ENCODE results near the gene ABCB4. TPM values are rescaled to one million over a fixed set of nuclear protein-coding genes. Genes with fewer than 3 reads are reported as not detected.

The ABCB4 gene
- polyA plus RNA-seq, 1 donor (not counting 4 experiments of a cell fraction or from before 2014, with no cell fraction given), result not detected

GRCh38 chr7:87359366-87359765 is 116.1 kb downstream of the ABCB4 start:
- no peaks in the 10 kb centered on the region for H3K79me2 ChIP-seq (ENCODE audit: control insufficient read depth, insufficient read depth, low read length)
- no peak overlapping the region for H3K4me3 ChIP-seq (ENCODE audit: control insufficient read depth in 2 of 3, extremely low read depth in 1 of 3, insufficient read depth in 2 of 3, low read depth in 1 of 3, low read length in 3 of 3)
- no peaks in the 10 kb centered on the region for H3K36me3 ChIP-seq (ENCODE audit: control insufficient read depth in 2 of 2, extremely low read depth in 1 of 2, insufficient read depth in 2 of 2, low read length in 2 of 2)
- no peak overlapping the region for H3K9ac ChIP-seq (ENCODE audit: control insufficient read depth, extremely low read depth, insufficient read depth, low read length)
- H3K27me3 ChIP-seq (ENCODE audit: control insufficient read depth, extremely low read depth, insufficient read depth, low read length), result no peaks in the 10 kb centered on the region
- no peaks in the 10 kb centered on the region for H4K20me1 ChIP-seq (ENCODE audit: control insufficient read depth, extremely low read depth, insufficient read depth, low read length)
- FAIRE-seq, result peak; percentile 87
- peaks cover 17% of the 10 kb centered on the region for H3K4me1 ChIP-seq (ENCODE audit: control insufficient read depth, extremely low read depth, insufficient read depth, low read length)
- H3K9me1 ChIP-seq (ENCODE audit: control insufficient read depth, extremely low read depth, insufficient read depth, low read length), result no peaks in the 10 kb centered on the region
- H2AFZ ChIP-seq (ENCODE audit: control insufficient read depth, low read length), result no peak overlapping the region
- dilution Hi-C loops (cut with MboI; ENCODE audit: extremely low pct_ligation_motif_present, low sequenced_read_pairs), result no loop called here
- TF ChIP-seq EZH2 (IDR thresholded peaks at IDR 0.05; ENCODE audit: low read length), result no peak
- no peak for TF ChIP-seq CTCF (optimal IDR thresholded peaks at IDR 0.05 in 1 of 3, IDR thresholded peaks at IDR 0.05 in 1 of 3, conservative IDR thresholded peaks at IDR 0.05 in 1 of 3; ENCODE audit: extremely low read depth in 1 of 3, insufficient read depth in 2 of 3, low read length in 3 of 3)
- H3K4me2 ChIP-seq (ENCODE audit: control insufficient read depth, extremely low read depth, insufficient read depth, low read depth, low read length), result peak overlapping the region; percentile 53
- H3K9me3 ChIP-seq (ENCODE audit: control insufficient read depth, low read depth, low read length), result peaks cover 4% of the 10 kb centered on the region
- H3K27ac ChIP-seq (ENCODE audit: control insufficient read depth, insufficient read depth, low read length), result peak overlapping the region; percentile 33
- DNase-seq (ENCODE audit: low read depth, low spot score), result peak; percentile 32

- no peaks in the 10 kb centered on the region for H3K9me1 ChIP-seq (ENCODE audit: control insufficient read depth, extremely low read depth, insufficient read depth, low read length)
- no peaks in the 10 kb centered on the region for H4K20me1 ChIP-seq (ENCODE audit: control insufficient read depth, extremely low read depth, insufficient read depth, low read length)
- no peak overlapping the region for H3K4me3 ChIP-seq (ENCODE audit: control insufficient read depth in 2 of 3, extremely low read depth in 1 of 3, insufficient read depth in 2 of 3, low read depth in 1 of 3, low read length in 3 of 3)
- H3K4me1 ChIP-seq (ENCODE audit: control insufficient read depth, extremely low read depth, insufficient read depth, low read length), result peaks cover 17% of the 10 kb centered on the region
- no peak overlapping the region for H3K4me2 ChIP-seq (ENCODE audit: control insufficient read depth, extremely low read depth, insufficient read depth, low read depth, low read length)
- dilution Hi-C loops (cut with MboI; ENCODE audit: extremely low pct_ligation_motif_present, low sequenced_read_pairs), result no loop called here
- TF ChIP-seq CTCF (optimal IDR thresholded peaks at IDR 0.05 in 1 of 3, IDR thresholded peaks at IDR 0.05 in 1 of 3, conservative IDR thresholded peaks at IDR 0.05 in 1 of 3; ENCODE audit: extremely low read depth in 1 of 3, insufficient read depth in 2 of 3, low read length in 3 of 3) (no peak), EZH2 (IDR thresholded peaks at IDR 0.05; ENCODE audit: low read length) (no peak)
- no peak overlapping the region for H3K9ac ChIP-seq (ENCODE audit: control insufficient read depth, extremely low read depth, insufficient read depth, low read length)
- H3K27ac ChIP-seq (ENCODE audit: control insufficient read depth, insufficient read depth, low read length), result no peak overlapping the region
- no peak overlapping the region for H2AFZ ChIP-seq (ENCODE audit: control insufficient read depth, low read length)
- H3K27me3 ChIP-seq (ENCODE audit: control insufficient read depth, extremely low read depth, insufficient read depth, low read length), result no peaks in the 10 kb centered on the region
- peaks cover 4 to 7% of the 10 kb centered on the region in 2 experiments for H3K36me3 ChIP-seq (ENCODE audit: control insufficient read depth in 2 of 2, extremely low read depth in 1 of 2, insufficient read depth in 2 of 2, low read length in 2 of 2)
- H3K9me3 ChIP-seq (ENCODE audit: control insufficient read depth, low read depth, low read length), result peaks cover 11% of the 10 kb centered on the region
- no peaks in the 10 kb centered on the region for H3K79me2 ChIP-seq (ENCODE audit: control insufficient read depth, insufficient read depth, low read length)
- DNase-seq (ENCODE audit: low read depth, low spot score), result no peak
- FAIRE-seq, result no peak
Measured at GRCh38 chr7:87356448-87356847, 119.0 kb downstream of the ABCB4 start.

Data from keratinocyte (primary cell).